A172 (cell line): ENCODE data around the gene GPC5. TPM values are rescaled to one million over a fixed set of nuclear protein-coding genes. Genes with fewer than 3 reads are reported as not detected.
A peak's percentile ranks its signal among the peaks of the same experiment; 100 is the strongest.

Experiments used
- DNase-seq: peaks from one replicate; pipeline ENCODE4 v3.0.0-alpha.2; 2015; ENCODE audit warnings: low spot score
- total RNA-seq: library from RNA; depleted of rRNA; stranded (reverse); fragments of >200 nt; shearing (Covaris generic); gene quantifications from 2 replicates; pipeline ENCODE4 v1.2.3, GENCODE V29; 2014

The GPC5 gene
- total RNA-seq, 1 experiment from 2014 or later = not detected

- DNase-seq = no peak
Measured at GRCh38 chr13:91965511-91965910, 567.1 kb downstream of the GPC5 start.

- no peak for DNase-seq
Measured at GRCh38 chr13:91978571-91978970, 580.1 kb downstream of the GPC5 start.

- DNase-seq = no peak
Measured at GRCh38 chr13:91986761-91987483, 588.5 kb downstream of the GPC5 start.

GRCh38 chr13:91988331-91988730 lies 589.9 kb downstream of the GPC5 start:
- DNase-seq = no peak

GRCh38 chr13:92012787-92013186 lies 614.4 kb downstream of the GPC5 start:
- DNase-seq = no peak

GRCh38 chr13:92017737-92018136 lies 619.3 kb downstream of the GPC5 start:
- no peak for DNase-seq

- no peak for DNase-seq
Measured at GRCh38 chr13:92028695-92029094, 630.3 kb downstream of the GPC5 start.

- no peak for DNase-seq
Measured at GRCh38 chr13:92029641-92030040, 631.2 kb downstream of the GPC5 start.

- no peak for DNase-seq
Measured at GRCh38 chr13:92038905-92039304, 640.5 kb downstream of the GPC5 start.

GRCh38 chr13:92042522-92042921 lies 644.1 kb downstream of the GPC5 start:
- DNase-seq = no peak

- no peak for DNase-seq
Measured at GRCh38 chr13:92044351-92044750, 645.9 kb downstream of the GPC5 start.

GRCh38 chr13:92054389-92054788 lies 656.0 kb downstream of the GPC5 start:
- no peak for DNase-seq

GRCh38 chr13:92074658-92075057 lies 676.2 kb downstream of the GPC5 start:
- peak; percentile 15 for DNase-seq

- DNase-seq = peak; percentile 33
Measured at GRCh38 chr13:92097337-92097903, 699.0 kb downstream of the GPC5 start.

- no peak for DNase-seq
Measured at GRCh38 chr13:92101801-92102200, 703.4 kb downstream of the GPC5 start.

GRCh38 chr13:92103689-92104153 lies 705.3 kb downstream of the GPC5 start:
- DNase-seq = no peak

- no peak for DNase-seq
Measured at GRCh38 chr13:92122186-92122853, 723.9 kb downstream of the GPC5 start.

GRCh38 chr13:92126399-92126798 lies 728.0 kb downstream of the GPC5 start:
- DNase-seq = no peak

GRCh38 chr13:92135509-92135908 lies 737.1 kb downstream of the GPC5 start:
- DNase-seq = no peak

GRCh38 chr13:92136449-92137155 lies 738.2 kb downstream of the GPC5 start:
- DNase-seq = peak; percentile 58

- DNase-seq = no peak
Measured at GRCh38 chr13:92137520-92137919, 739.1 kb downstream of the GPC5 start.

GRCh38 chr13:92143766-92144165 lies 745.3 kb downstream of the GPC5 start:
- peak; percentile 5 for DNase-seq
